Superior temporal gyrus (tissue), 1 donor: ENCODE results near the gene MAPKAPK2.

Source experiments
- DNase-seq: peaks from one replicate; pipeline ENCODE4 v3.0.0-alpha.2; 2016; ENCODE audit errors: extremely low spot score

The MAPKAPK2 gene

DNA sequence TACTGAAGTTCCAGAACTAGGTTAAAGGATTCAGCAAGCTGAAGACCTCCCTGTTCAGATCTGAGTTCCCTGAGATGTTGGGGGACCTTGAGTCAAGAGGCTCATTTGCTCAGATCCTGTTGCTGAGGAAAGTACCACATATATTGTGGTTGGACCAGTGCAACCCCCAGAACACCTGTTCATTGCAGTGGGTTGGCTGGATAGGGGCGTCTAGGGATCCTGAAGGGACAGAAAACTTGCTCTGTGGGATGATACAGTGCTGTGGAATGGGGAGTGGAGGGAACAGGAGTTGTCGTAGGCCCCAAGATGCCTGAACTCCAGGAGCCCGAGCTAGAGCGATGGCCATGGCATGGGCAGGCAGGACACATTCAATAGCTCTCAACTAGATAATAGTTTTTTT is 24.6 kb upstream of the MAPKAPK2 start:
- DNase-seq = no peak

DNA sequence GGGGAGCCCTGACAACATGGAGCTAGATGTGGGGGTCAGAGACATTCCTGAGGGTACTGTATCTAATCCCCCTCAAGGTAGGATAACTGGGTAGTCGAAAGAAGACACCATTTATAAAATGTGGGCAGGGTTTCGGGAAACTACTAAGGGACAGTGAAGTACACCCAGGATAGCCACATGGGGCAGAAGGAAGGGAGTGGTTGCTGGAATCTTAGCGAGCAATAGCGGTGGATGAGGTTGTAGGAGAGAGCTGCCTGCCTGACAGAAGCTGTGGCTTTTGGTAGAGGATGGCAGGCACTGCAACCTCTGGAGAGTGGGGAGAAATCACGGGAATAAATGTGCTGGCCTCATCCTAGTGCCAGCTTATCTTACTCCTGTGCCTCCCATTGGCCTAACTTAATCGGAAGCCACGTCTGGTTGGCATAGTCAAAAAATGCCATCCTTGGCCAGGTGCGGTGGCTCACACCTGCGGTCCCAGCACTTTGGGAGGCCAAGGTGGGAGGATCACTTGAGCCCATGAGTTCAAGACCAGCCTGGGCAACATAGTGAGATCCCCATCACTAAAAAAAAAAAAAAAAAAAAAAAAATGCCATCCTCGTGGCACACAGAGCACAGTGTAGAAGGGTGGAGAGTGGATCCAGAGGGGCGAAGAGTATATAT is 23.4 kb upstream of the MAPKAPK2 start:
- DNase-seq = no peak

DNA sequence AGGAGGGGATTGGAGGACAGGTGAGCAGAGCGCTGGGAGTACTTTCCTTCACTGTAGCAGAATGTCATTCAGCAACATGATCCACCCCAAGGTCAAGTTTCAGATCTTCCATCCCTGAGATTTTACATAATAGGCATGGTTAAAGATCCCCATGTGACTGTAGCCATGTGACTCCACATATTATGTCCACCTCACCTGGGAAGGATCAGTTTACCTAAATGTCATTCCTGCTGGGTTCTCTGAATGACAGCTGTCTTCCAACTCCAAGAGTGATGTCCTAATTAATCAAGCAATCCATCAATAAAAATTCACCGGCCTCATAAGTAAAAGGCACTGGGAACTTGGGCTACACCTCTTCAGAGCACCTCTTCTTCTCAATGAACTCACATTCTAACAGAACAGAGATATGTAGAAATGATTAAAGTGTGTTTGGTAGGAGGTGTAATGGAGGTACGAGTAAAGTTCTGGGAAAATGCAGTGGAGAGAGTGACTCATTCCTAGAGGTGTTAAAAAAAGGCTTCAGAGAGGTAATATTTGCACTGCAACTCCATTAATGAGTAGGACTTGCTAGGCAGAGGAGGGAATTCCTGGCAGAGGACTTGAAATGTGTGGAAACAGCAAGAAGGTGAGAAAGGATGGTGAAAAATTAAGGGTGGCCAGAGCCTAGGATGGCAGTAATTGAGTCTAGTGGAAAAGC is 22.2 kb upstream of the MAPKAPK2 start:
- peak; percentile 31 for DNase-seq

DNA sequence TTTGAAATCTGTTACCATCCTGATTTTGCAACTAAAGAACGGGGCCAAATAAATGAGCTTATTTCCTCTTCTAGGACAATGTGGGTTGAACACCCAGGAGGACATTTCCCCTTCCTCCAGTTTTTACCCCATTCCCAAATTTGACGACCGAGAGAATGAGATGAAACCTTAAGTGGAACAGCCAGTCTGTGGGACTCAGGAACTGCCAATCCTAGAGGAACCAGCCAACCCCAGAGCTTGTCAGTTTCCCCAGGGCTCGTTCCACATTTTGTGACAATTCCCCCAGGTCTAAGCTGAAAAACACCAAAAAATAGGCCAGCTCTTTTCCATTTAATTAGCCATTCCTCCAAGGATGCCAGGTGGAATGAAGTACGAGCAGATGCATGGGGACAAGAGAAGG is 21.3 kb upstream of the MAPKAPK2 start:
- DNase-seq = no peak

DNA sequence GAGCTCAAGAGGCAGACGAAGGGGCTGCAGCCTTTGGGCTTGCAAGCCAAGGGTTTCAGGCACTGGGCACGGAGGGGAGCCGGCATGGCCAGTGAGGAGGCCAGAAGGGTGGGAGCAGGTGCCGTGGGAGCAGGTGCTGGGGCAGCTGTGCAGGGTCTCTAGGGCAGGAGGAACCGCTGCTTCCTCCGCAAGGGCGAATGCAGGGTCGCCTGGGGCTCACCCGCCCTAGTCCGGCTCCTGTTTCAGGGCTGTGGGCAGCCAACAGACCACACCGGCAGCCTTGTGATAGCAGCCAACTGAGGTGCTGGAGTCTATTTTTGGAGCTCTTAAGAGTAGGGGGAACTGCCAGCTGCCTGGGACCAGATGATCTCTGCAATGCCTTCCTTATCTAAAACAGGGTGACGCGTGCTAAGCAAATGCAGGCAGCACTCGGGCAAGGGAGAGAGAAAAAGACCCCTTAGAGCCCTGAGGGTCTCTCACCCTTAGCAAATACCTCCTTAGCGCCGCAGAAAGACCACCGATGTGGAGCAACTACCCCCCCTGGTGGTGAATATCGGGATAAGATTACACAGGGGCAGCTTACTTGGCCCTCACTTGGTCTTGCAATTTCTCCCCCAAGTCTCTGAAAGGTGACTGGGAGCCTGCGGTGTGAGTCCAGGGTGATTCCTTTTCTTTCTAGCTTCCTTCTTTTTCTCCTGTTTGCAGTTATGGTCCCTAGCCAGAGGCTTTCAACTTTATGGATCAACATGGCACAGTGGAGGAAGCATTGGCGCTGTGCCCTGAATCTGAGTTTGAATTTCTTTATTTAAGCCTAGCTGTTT is 20.7 kb upstream of the MAPKAPK2 start:
- DNase-seq = peak; percentile 86

DNA sequence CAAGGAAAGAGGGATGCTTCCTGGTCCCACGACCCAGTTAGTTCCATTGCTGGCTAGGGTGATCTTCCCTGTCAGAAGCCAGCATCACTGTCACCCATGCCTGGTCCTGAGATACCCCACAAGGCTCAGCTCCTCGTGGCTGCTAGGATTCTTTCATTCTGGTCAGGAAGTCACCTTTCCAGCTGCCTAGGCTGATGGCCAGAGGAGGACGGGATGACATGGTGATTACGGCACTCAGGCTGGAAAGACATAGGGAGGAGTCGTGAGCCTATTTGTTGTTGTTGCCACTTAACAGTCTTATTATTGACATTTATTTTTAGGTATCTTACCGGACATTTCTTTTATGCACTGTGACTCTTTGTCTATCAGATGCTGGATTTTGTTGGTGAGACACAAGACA is 20.0 kb upstream of the MAPKAPK2 start:
- no peak for DNase-seq

DNA sequence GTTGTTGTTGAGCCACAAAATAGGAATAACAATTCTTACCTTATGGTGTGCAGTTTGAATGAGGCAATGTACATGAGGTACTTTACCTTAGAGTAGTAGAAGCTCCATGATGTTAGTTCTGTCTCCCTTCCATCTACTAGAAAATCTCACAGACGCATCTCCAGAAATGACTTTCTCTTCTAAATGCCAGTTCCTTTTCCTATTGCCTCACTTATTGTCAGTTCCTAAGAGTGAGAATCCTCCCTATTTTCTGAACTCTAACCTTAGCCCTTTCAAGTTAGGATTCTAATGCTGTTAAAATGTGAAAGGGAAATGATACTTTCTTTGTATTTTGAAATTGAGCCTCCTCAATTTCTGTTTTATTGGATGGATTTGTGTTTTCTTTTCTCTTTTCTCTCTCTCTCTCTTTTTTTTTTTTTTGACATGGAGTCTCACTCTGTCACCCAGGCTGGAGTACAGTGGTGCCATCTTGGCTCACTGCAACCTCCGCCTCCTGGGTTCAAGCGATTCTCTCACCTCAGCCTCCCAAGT is 18.6 kb upstream of the MAPKAPK2 start:
- DNase-seq = no peak

DNA sequence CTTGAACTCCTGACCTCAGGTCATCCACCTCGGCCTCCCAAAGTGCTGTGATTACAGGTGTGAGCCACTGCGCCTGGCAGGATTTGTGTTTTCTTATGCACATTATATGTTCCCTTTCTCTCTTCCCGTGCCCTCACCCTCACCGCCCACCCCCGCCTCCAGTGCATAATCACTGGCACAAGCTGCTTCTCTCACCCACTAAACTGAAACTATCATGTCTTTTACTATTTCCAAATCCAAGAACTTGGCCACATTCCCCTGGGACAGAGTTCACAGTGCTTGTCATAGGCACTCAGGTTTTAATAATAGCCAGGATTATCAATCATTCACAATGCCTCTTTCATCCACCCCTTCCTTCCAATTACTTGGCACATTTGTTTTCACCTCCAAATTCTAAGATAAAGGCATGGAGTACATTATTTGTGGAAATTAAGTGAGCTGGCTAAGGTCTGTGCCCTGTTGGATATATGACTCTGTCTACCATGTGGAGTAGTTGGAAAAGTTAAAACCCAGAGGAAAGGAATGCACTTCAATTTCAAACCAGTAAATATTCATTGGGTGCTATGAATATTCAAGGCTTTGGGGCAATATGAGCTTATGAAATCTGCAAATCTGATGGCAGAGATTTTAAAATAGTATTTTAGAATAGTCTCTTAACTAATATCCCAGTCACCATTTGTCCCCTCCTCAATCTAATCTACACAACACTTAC is 17.6 kb upstream of the MAPKAPK2 start:
- no peak for DNase-seq

DNA sequence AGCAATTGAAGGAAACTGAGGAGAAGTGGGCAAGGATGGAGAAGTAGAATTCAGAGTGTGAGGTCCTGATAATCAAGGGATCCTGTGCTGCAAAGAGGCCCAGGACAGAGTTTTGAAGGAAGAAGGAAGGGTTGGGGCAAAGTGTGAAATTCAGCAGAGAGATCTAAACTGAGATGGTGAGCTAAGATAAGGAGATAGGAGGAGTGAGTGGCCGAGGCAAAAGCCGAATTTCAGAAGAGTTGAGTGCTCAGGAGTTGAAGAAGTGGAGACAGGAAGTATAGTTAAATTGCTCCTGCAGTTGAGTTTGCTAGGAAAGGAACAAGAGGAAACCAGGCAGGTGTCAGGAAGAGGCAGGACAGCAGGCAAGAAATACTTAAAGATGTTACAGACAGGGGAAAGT is 16.4 kb upstream of the MAPKAPK2 start:
- no peak for DNase-seq

DNA sequence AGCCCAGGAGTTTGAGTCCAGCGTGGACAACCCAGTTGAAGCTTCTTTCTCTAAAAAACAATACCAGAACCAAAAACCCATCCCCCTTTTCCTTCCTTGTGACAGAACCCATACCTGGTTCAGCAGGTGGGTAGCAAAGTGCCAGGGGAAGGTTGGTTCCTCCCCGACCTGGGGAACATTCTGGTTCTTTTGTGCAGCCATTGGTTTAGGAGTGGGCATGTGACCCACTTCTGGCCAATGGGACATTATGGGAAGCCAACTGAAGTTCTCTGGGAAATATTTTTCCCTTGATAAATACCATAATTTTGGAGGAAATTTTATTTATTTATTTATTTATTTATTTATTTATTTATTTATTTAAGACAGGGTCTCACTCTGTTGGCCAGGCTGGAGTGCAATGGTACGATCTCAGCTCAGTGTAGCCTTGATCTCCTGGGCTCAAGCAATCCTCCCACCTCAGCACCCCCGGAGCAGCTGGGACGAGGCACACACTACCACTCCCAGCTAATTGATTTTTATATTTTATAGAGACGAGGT is 15.8 kb upstream of the MAPKAPK2 start:
- DNase-seq = no peak

DNA sequence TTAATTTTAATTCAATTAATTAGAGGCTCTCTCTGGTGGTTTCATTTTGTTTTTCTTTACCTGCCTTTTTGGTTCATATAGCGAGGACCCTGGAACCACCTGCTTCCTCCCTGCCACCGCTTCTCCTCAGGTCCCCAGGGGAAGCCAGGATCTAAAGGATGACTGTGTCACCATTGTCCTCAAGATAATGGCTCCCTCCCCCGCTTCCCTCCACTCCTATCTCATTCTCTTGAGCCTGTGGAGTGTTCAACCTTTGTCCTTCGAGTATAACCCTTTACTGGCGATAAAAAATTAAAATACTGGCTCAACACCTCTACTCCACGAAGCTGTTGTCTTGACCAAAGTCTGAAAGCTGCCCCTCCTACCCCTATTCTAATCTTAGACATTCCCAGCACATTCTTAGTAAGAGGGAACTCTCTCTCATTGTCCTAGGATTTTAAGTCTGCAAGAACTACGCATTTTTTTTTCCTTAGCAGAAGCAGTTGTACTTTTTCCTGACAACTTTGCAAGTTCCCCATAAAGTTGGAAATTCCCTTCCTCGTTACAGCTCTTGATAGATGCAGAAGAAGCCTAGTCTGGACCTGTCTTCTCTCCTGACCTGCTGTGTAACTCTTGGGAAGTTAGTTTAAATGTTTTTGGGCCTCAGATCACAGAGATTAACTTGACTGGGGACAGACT is 12.6 kb upstream of the MAPKAPK2 start:
- no peak for DNase-seq

DNA sequence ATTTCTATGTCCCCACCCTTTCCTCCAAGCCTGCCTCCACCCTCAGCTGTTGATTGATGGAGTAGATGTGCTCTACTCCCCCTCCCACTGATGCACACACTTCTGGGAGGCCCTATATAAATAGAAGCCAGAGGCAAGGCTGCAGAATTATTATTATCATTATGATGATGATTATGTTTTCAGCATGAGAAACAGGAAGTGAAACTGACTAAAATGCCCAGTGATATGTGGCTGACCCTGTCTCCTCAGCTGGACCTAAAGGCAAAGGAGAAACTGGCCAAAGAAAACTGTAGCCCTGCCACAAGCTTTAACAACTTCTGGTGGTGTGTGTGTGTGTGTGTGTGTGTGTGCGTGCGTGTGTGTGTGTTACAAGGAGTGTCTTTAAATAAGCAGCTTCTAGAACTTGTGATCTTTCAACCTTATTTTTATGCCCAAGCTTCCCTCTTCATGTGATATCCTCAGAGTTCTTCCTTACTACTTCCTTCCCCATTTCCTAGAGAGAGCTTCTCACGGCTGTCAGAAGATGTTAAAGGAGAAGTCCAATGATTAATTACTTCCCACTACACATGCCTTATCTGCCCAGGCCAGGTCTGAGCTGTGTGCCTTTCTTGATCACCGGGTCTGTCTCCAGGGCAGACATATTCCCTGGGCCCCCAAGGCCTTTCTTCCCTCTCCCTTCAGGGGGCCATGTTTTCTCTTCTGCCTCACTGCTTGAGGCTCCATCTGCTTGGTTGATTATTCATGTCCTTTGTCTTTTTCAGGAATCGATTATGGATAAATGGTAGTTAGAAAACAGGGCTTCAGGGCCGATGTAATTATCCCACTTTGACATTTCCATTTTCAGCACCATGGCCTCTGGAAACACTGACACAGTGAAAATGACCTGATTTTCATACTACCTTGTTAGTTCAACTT is 11.6 kb upstream of the MAPKAPK2 start:
- no peak for DNase-seq

DNA sequence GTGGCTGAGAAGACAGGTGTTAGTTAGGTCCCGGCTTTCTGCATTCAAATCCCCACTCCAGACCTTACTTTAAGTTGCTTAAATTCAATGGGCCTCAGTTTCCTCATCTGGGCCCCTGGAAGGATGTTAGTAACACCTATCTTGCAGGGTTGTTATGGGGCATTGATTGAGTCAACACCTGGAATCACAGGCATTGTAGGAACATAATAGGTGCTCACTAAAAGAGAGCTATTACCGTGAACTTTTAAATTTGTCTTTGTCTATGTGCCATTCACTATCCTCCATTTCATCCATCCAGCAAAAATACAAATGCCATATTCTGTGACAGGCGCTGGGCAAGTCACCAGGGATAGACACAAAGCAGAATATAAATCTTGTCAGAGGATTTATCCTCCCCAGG is 10.5 kb upstream of the MAPKAPK2 start:
- no peak for DNase-seq

DNA sequence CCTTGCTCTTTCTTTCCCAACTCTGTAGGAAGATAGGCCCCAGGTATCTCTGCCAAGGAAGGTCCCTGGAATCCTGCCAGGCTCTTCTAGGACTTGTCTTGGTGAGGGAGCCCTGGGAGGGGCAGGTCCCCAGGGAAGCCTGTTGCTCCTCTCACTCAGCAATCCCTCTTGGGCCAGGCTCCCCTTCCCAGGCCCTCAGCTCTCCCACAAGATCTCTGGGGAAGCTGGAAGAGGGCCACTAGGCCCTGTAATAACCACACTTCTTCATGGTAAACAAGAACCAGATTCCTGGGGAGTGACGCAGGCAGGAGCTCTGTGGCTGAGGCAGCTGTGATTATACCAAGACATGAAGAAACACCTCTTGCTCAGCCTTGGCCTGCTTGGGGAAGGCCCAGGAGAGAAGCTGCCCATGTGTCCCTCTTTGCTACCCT is 9.9 kb upstream of the MAPKAPK2 start:
- no peak for DNase-seq

DNA sequence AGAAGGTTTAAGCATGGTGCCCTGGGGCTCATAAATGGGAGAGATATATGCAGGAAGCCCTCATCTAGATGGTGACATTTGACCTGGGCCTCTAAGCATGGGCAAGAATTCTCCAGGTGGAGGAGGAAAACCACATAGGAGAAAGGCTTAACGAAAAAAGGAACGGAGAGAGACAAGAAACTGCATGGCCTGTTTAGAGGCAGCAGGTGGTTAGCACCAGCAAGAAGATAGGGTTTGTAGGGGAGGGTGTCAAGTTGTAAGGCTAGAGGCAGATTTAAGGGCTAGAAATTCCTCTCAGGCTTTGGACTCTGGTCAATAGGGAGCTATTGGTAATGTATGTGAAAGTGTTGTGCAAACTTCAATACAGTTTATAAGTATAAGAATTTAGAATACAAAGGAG is 8.2 kb upstream of the MAPKAPK2 start:
- DNase-seq = no peak

DNA sequence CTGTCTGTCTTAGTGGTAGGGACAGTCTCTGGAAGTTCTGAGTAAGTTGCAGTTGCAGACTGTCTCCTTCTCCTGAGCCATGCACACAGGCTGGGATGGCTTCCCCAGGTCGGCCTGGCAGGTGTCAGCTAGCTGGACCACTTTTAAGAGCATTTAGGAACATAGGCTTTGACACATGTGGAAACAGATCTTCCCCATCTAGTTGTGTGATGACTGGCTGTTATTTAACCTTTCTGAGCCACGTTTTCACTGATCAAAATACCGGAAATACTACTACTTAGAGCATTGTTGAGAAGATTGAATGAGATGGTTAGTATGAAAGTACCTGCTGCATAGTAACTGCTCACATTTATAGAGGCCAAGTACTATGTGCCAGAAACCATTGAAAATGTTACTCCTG is 6.2 kb upstream of the MAPKAPK2 start:
- no peak for DNase-seq

DNA sequence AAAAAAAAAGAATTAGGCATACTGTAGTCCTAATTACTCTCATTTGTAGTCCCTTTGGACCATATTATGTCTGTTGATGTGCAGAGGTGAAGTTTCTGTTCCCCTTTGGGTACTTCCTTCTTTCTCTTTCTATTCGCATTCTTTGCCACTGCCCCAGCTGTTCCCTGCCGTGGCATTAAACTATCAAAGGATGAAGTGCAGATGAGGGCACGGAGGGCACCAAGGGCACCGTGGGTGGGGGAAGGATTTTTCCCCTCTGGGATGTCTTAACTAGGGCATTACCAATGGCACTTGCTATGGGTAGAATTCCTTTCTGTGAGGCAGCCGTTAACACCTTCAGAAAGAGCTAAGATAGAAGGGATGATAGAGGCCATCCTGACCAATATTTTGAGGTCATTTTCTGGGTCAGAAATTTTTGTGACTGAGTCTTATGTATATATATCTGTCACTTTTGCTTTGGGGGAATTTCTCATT is 4.9 kb upstream of the MAPKAPK2 start:
- DNase-seq = no peak

DNA sequence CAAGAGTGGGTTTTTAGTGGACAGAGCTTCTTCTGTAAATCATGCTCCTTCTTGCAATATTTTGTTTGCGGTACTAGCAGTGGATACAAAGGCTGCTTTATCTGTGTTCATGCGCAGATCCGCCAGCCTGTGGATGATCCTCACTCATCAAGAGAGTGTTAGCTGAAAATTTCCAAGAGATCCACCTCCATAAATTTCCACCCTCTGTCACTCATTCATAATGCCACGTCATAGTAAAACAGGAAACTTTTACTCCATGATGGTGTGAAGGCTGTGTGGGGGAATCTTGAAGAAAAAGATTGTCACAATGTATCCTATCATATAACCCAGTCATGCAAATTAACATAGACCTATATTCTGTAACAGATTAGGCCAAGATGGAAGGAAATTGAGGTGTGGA is 4.4 kb upstream of the MAPKAPK2 start:
- peak; percentile 63 for DNase-seq

DNA sequence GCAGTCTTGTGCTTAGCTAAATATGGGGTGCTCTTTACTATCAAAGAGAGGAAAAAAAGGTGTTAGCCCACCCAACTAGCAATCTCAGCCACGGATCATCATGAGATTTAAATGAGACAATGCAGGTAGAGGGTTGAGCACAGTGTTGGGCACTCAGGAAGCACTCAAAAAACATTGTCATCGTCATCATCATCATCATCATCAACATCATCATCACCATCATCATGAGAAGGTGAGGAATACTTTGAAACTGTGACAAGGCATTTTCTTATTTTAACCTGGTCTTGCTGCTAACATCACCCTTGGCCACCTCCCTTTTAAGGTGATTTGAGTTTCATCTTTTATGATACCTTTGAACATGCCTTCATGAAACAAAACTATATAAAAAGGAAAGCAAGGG is 3.3 kb upstream of the MAPKAPK2 start:
- no peak for DNase-seq

DNA sequence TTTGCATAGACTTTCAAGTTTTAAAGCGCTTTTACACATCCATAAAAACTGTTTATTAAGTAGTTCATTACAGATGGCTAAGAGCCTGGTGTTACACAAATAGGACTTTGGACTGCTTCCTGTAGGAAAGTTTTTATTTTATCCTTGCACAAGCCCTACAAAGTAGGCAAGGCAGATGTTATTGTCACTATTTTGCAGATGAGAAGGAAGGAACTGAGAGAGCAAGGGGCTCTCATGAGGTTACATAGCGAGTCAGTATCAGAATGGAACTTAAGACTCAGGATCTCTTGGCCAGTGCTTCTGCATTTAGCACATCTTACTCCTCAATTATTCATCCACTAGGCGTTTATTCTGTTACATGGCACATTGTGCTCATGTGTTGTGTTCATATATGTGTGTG is 2.6 kb upstream of the MAPKAPK2 start:
- DNase-seq = no peak
